Upper lobe of right lung (tissue), 1 donor: ENCODE data around the gene POLR1A. TPM values are rescaled to one million over a fixed set of nuclear protein-coding genes. Genes with fewer than 3 reads are reported as not detected.

Experiments used
- ATAC-seq: fragments of 200-7000 bp; cut with Tn5 transposase; one replicate; pipeline ENCODE4 v1.9.1; 2020; ENCODE audit warnings: mild to moderate bottlenecking, moderate library complexity
- DNase-seq: peaks from one replicate; pipeline ENCODE4 v3.0.0-alpha.2; 2020
- H3K27ac ChIP-seq: fragments of 200-600 bp; one replicate; pipeline ENCODE4 v1.8.0; 2022
- H3K27me3 ChIP-seq: fragments of 200-600 bp; one replicate; pipeline ENCODE4 v1.8.0; 2022; ENCODE audit warnings: mild to moderate bottlenecking
- H3K36me3 ChIP-seq: fragments of 200-600 bp; one replicate; pipeline ENCODE4 v1.8.0; 2022
- H3K4me1 ChIP-seq: fragments of 200-600 bp; one replicate; pipeline ENCODE4 v1.8.0; 2022
- H3K4me3 ChIP-seq: fragments of 200-600 bp; one replicate; pipeline ENCODE4 v1.8.0; 2022; ENCODE audit warnings: mild to moderate bottlenecking
- H3K9me3 ChIP-seq: fragments of 200-600 bp; one replicate; pipeline ENCODE4 v1.8.0; 2022
- CTCF ChIP-seq: fragments of 200-600 bp; IDR thresholded peaks from one replicate; pipeline ENCODE4 v1.8.0; 2022; ENCODE audit warnings: antibody characterized with exemption
- intact Hi-C: fragments of 100-400 bp; cut with DNase I; formaldehyde crosslinking; loops from one replicate; pipeline ENCODE4 v1.11.0; 2022
- total RNA-seq: library from RNA; stranded (reverse); fragmentation: NEBNext Ultra II Directional; extraction: Animal tissue kit (Norgen Biotek cat#: 25700); gene quantifications from one replicate; pipeline ENCODE4 v1.2.1, GENCODE V29; 2021
- donor health status: DM: no; HTN: yes; CAD: no; lungs with severe emphysema.

POLR1A gene
- total RNA-seq, 1 donor from 2014 or later = 26.6 TPM

GRCh38 chr2:86044045-86044444 is 61.6 kb downstream of the POLR1A start:
- H3K4me3 ChIP-seq = no peak overlapping the region
- no peaks in the 10 kb centered on the region for H3K9me3 ChIP-seq
- H3K4me1 ChIP-seq = peaks cover 6% of the 10 kb centered on the region
- H3K36me3 ChIP-seq = peaks cover 66% of the 10 kb centered on the region
- TF ChIP-seq CTCF = no peak
- H3K27ac ChIP-seq = no peak overlapping the region
- DNase-seq (no peak), ATAC-seq (no peak)
- no peaks in the 10 kb centered on the region for H3K27me3 ChIP-seq
- intact Hi-C loops = no loop called here

GRCh38 chr2:86042256-86043168 is 63.2 kb downstream of the POLR1A start:
- no peak for TF ChIP-seq CTCF
- ATAC-seq (no peak), DNase-seq (no peak)
- H3K4me3 ChIP-seq = no peak overlapping the region
- intact Hi-C loops = no loop called here
- peaks cover 56% of the 10 kb centered on the region for H3K36me3 ChIP-seq
- no peaks in the 10 kb centered on the region for H3K27me3 ChIP-seq
- no peak overlapping the region for H3K27ac ChIP-seq
- H3K4me1 ChIP-seq = peaks cover 21% of the 10 kb centered on the region
- H3K9me3 ChIP-seq = no peaks in the 10 kb centered on the region

- no peak overlapping the region for H3K27ac ChIP-seq
- no peak overlapping the region for H3K4me3 ChIP-seq
- no peak for TF ChIP-seq CTCF
- DNase-seq (peak; percentile 45), ATAC-seq (no peak)
- no peaks in the 10 kb centered on the region for H3K27me3 ChIP-seq
- peaks cover 45% of the 10 kb centered on the region for H3K4me1 ChIP-seq
- intact Hi-C loops = no loop called here
- no peaks in the 10 kb centered on the region for H3K9me3 ChIP-seq
- peaks cover 36% of the 10 kb centered on the region for H3K36me3 ChIP-seq
Measured at GRCh38 chr2:86039963-86040655, 65.6 kb downstream of the POLR1A start.

- peaks cover 50% of the 10 kb centered on the region for H3K4me1 ChIP-seq
- peak overlapping the region; percentile 91 for H3K27ac ChIP-seq
- H3K36me3 ChIP-seq = peaks cover 28% of the 10 kb centered on the region
Measured at GRCh38 chr2:86039178-86039962, 66.3 kb downstream of the POLR1A start.

More at GRCh38 chr2:86039178-86039962, 66.3 kb downstream of the POLR1A start:
- Histone ChIP-seq H3K4me3 (no peak overlapping the region), H3K27me3 (no peaks in the 10 kb centered on the region), H3K9me3 (no peaks in the 10 kb centered on the region)
- no peak for ATAC-seq
- no peak for TF ChIP-seq CTCF
- DNase-seq = peak; percentile 31
- intact Hi-C loops = no loop called here
